ENCODE data around the gene NUMBL. TPM values are rescaled to one million over a fixed set of nuclear protein-coding genes. Genes with fewer than 3 reads are reported as not detected.

The NUMBL gene
- total RNA-seq, 4 donors from 2014 or later = 28.2 to 51.7 (median 41.5) TPM

DNA sequence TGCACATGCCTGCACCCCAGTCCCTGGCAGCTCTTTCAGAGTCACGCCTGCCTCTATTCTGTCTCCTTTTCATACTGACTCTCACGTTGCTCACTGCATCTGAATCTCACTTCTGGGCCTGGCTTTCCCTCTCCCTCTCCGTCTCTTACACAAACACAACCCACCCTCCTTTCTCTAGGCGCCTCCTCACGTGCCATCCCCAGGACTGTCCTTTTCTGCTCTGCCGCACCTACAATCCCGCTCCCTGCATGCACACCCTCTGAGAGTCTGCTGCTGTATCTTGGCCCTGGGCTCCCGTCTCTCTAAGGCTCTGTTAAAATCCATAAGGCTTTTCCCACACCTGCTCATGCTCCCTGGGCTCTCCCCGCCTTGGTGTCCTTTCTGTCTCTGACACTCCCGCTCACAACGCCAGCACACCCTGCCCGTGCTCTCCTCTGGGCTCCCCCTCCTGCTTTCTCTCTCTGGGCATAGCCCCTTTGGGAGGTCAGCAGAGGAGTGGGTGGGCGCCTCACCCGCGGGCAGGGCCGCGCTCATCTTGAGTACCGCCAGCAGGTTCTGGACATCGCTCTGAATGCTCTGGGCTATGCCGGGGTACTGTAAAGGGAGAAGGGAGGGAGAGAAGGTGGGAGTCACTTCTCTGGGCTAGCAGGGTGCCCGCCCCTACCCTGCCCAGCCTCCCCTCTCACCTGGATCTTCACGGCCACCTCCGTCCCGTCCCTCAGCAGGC lies 12.7 kb upstream of the NUMBL start:
- WGBS = 84% methylated on average over 24 of the region's 24 CpGs
- intact Hi-C loops (cut with DNase I) = no loop called here
- no peaks in the 10 kb centered on the region for H3K9me3 ChIP-seq
- TF ChIP-seq POLR2AphosphoS5 (IDR thresholded peaks at IDR 0.05) = no peak
- no peak for TF ChIP-seq CTCF (IDR thresholded peaks at IDR 0.05)
- TF ChIP-seq POLR2A (IDR thresholded peaks at IDR 0.05; ENCODE audit: low read depth) = no peak
- TF ChIP-seq EP300 (IDR thresholded peaks at IDR 0.05) = no peak
- peak overlapping the region; percentile 18 to 74 (median 46) for H3K27ac ChIP-seq (replicated peaks in 1 of 4)
- no peak for DNase-seq (ENCODE audit: extremely low spot score)
- H3K27me3 ChIP-seq = no peaks in the 10 kb centered on the region
- peaks cover 12 to 18% (median 13%) of the 10 kb centered on the region in 4 donors for H3K4me1 ChIP-seq
- no peak overlapping the region for H3K4me3 ChIP-seq
- peaks cover 22 to 97% (median 76%) of the 10 kb centered on the region in 4 donors for H3K36me3 ChIP-seq

GRCh38 chr19:40702337-40703012 lies 12.0 kb upstream of the NUMBL start:
- intact Hi-C loops (cut with DNase I) = no loop called here
- no peaks in the 10 kb centered on the region for H3K9me3 ChIP-seq
- WGBS = 71% methylated on average over 18 of the region's 18 CpGs
- peak; percentile 30 to 65 (median 42) for TF ChIP-seq CTCF (IDR thresholded peaks at IDR 0.05)
- TF ChIP-seq POLR2AphosphoS5 (IDR thresholded peaks at IDR 0.05) = no peak
- H3K4me3 ChIP-seq = no peak overlapping the region
- H3K27ac ChIP-seq (replicated peaks in 1 of 4) = peak overlapping the region; percentile 34 to 74 (median 46)
- peaks cover 22 to 94% (median 71%) of the 10 kb centered on the region in 4 donors for H3K36me3 ChIP-seq
- H3K4me1 ChIP-seq = peaks cover 12 to 18% (median 13%) of the 10 kb centered on the region in 4 donors
- no peaks in the 10 kb centered on the region for H3K27me3 ChIP-seq
- no peak for DNase-seq (ENCODE audit: extremely low spot score)

DNA sequence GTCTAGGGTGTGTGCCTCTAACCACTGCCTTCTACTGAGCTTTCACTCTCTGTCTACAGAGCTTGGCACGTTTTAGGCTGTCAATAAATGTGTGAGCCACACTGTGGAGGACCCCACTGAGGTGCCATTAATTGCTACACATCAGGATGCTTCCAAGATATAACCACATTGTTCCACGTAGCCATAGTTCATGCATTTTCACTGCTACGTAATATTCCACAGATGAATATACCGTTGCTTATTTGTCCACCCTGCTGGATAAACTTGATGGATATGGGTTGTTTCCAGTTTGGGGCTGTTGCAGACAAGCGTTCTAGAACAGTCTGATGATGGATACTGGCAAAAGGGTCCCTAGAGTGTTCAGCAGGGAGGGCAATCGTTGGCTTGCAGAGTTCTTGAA lies 11.3 kb upstream of the NUMBL start:
- no peak for DNase-seq (ENCODE audit: extremely low spot score)
- WGBS = 91% methylated on average over 6 of the region's 6 CpGs
- H3K4me1 ChIP-seq = peaks cover 12 to 18% (median 13%) of the 10 kb centered on the region in 4 donors
- TF ChIP-seq POLR2A (IDR thresholded peaks at IDR 0.05; ENCODE audit: low read depth) (no peak), POLR2AphosphoS5 (IDR thresholded peaks at IDR 0.05) (no peak), CTCF (IDR thresholded peaks at IDR 0.05) (no peak), EP300 (IDR thresholded peaks at IDR 0.05) (no peak)
- no peaks in the 10 kb centered on the region for H3K9me3 ChIP-seq
- H3K27ac ChIP-seq (replicated peaks in 1 of 4) = no peak overlapping the region
- peaks cover 27 to 94% (median 74%) of the 10 kb centered on the region in 4 donors for H3K36me3 ChIP-seq
- H3K27me3 ChIP-seq = no peaks in the 10 kb centered on the region
- intact Hi-C loops (cut with DNase I) = no loop called here
- no peak overlapping the region for H3K4me3 ChIP-seq

DNA sequence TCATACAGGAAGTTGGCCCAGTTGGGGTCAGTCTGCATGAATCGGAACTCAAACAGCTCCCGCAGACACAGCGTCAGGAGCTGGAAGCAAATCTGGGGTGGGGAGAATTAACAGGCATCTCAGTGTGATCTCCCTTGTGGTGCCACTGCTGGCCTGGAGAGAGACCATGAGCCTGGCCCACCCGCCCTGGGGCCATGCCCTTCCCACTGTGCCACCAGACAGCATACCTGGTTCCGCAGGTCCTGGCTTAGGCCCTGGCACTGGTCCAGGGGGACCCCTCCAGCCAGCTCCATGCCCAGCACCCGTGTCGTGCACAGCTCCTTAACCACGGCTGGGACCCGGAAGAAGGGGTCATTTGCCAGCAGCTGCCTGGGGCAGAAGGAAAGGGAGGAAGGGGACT lies 9.6 kb upstream of the NUMBL start:
- H3K36me3 ChIP-seq = peaks cover 27 to 97% (median 80%) of the 10 kb centered on the region in 4 donors
- intact Hi-C loops (cut with DNase I) = no loop called here
- H3K9me3 ChIP-seq = no peaks in the 10 kb centered on the region
- H3K27ac ChIP-seq (replicated peaks in 1 of 4) = no peak overlapping the region
- H3K4me3 ChIP-seq = no peak overlapping the region
- WGBS = 90% methylated on average over 4 of the region's 9 CpGs
- TF ChIP-seq POLR2A (IDR thresholded peaks at IDR 0.05; ENCODE audit: low read depth) = no peak
- TF ChIP-seq CTCF (IDR thresholded peaks at IDR 0.05) = no peak
- TF ChIP-seq EP300 (IDR thresholded peaks at IDR 0.05) = no peak
- no peak for TF ChIP-seq POLR2AphosphoS5 (IDR thresholded peaks at IDR 0.05)
- no peak for DNase-seq (ENCODE audit: extremely low spot score)
- H3K4me1 ChIP-seq = peaks cover 5 to 18% (median 13%) of the 10 kb centered on the region in 4 donors
- no peaks in the 10 kb centered on the region for H3K27me3 ChIP-seq

All from esophagus muscularis mucosa (tissue), 4 donors.